ENCODE data around the gene WDR31. TPM values are rescaled to one million over a fixed set of nuclear protein-coding genes. Genes with fewer than 3 reads are reported as not detected.

The WDR31 gene
- total and polyA plus RNA-seq, 10 donors, result 0.15 to 2.3 (median 0.78) TPM

GRCh38 chr9:113376634-113377567 lies 36.8 kb upstream of the WDR31 start, which contains the start of gene HDHD3:
TSS of gene HDHD3 (minus strand) at chr9:113376986. CDS start at chr9:113374354, 2,632 bp downstream.
- intact Hi-C loops (cut with DNase I; ENCODE audit: low total_unique reads), result no loop called here
- H3K27ac ChIP-seq, result peak within 1 kb of the TSS; percentile 44 to 90 (median 85)

GRCh38 chr9:113375057-113376023 lies 35.3 kb upstream of the WDR31 start:
- H3K27ac ChIP-seq, result peak overlapping the region in 2 of 8 donors; percentile 5 to 14
- H3K27me3 ChIP-seq (replicated peaks in 1 of 7), result no peaks in the 10 kb centered on the region
- H3K36me3 ChIP-seq, result peaks cover 0 to 33% (median 22%) of the 10 kb centered on the region in 6 donors
- WGBS, 5 donors, result 82 to 91% (median 88%) methylated on average over 6 of the region's 6 CpGs
- peak overlapping the region in 6 of 8 donors; percentile 65 to 90 (median 80) for H3K4me3 ChIP-seq
- DNase-seq, result peak; percentile 33
- intact Hi-C loops (cut with DNase I; ENCODE audit: low total_unique reads), result no loop called here
- H3K9me3 ChIP-seq, result no peaks in the 10 kb centered on the region
- H3K4me1 ChIP-seq, result peaks cover 0 to 28% (median 17%) of the 10 kb centered on the region in 6 donors
- TF ChIP-seq POLR2AphosphoS5 (IDR thresholded peaks at IDR 0.05), result no peak

More at GRCh38 chr9:113376634-113377567, 36.8 kb upstream of the WDR31 start, which contains the start of gene HDHD3:
- DNase-seq, result peak; percentile 96
- 1 to 2% (median 1%) methylated on average over 40 to 74 of the region's 74 CpGs for WGBS, 5 donors
- H3K36me3 ChIP-seq, result peaks cover 0 to 33% (median 22%) of the 10 kb centered on the region in 6 donors
- peaks cover 0 to 32% (median 17%) of the 10 kb centered on the region in 6 donors for H3K4me1 ChIP-seq
- H3K9me3 ChIP-seq, result no peaks in the 10 kb centered on the region
- peak in 1 of 3 donors; percentile 76 for TF ChIP-seq POLR2A (IDR thresholded peaks at IDR 0.05)
- TF ChIP-seq POLR2AphosphoS5 (IDR thresholded peaks at IDR 0.05), result peak; percentile 92 to 95 (median 93)
- peak in 1 of 11 experiments; percentile 17 for TF ChIP-seq CTCF (IDR thresholded peaks at IDR 0.05 in 8 of 11, conservative IDR thresholded peaks at IDR 0.05 in 3 of 11)
- no peaks in the 10 kb centered on the region for H3K27me3 ChIP-seq (replicated peaks in 1 of 7)
- H3K4me3 ChIP-seq, result peak within 1 kb of the TSS; percentile 58 to 90 (median 73)

- peaks cover 0 to 33% (median 22%) of the 10 kb centered on the region in 6 donors for H3K36me3 ChIP-seq
- H3K9me3 ChIP-seq, result no peaks in the 10 kb centered on the region
- no peak overlapping the region for H3K27ac ChIP-seq
- peaks cover 0 to 28% (median 17%) of the 10 kb centered on the region in 6 donors for H3K4me1 ChIP-seq
- H3K4me3 ChIP-seq, result no peak overlapping the region
- H3K27me3 ChIP-seq (replicated peaks in 1 of 7), result no peaks in the 10 kb centered on the region
- peak; percentile 72 for DNase-seq
- intact Hi-C loops (cut with DNase I; ENCODE audit: low total_unique reads), result no loop called here
- 91 to 95% (median 93%) methylated on average over 7 to 24 of the region's 24 CpGs for WGBS, 5 donors
- no peak for TF ChIP-seq POLR2A (IDR thresholded peaks at IDR 0.05)
- peak in 1 of 3 donors; percentile 16 for TF ChIP-seq POLR2AphosphoS5 (IDR thresholded peaks at IDR 0.05)
Measured at GRCh38 chr9:113373676-113374392, 33.8 kb upstream of the WDR31 start.

- H3K4me1 ChIP-seq, result peaks cover 0 to 28% (median 17%) of the 10 kb centered on the region in 6 donors
- intact Hi-C loops (cut with DNase I; ENCODE audit: low total_unique reads), result no loop called here
- TF ChIP-seq POLR2A (IDR thresholded peaks at IDR 0.05) (no peak), CTCF (IDR thresholded peaks at IDR 0.05 in 8 of 11, conservative IDR thresholded peaks at IDR 0.05 in 3 of 11) (no peak), POLR2AphosphoS5 (IDR thresholded peaks at IDR 0.05) (no peak)
- no peaks in the 10 kb centered on the region for H3K9me3 ChIP-seq
- DNase-seq, result no peak
- no peak overlapping the region for H3K4me3 ChIP-seq
- peaks cover 0 to 33% (median 22%) of the 10 kb centered on the region in 6 donors for H3K36me3 ChIP-seq
- H3K27me3 ChIP-seq (replicated peaks in 1 of 7), result no peaks in the 10 kb centered on the region
- 72 to 88% (median 81%) methylated on average over 3 of the region's 3 CpGs for WGBS, 5 donors
- H3K27ac ChIP-seq, result no peak overlapping the region
Measured at GRCh38 chr9:113373256-113373655, 33.2 kb upstream of the WDR31 start.
